Inflammatory macrophage (primary cell): ENCODE data around the gene RYR3.

Source experiments
- DNase-seq, 2 donors: peaks; one replicate each; pipeline ENCODE4 v3.0.0-alpha.2; 2020 to 2022

The RYR3 gene

GRCh38 chr15:33654860-33655259, 344.1 kb downstream of the RYR3 start:
- no peak for DNase-seq

GRCh38 chr15:33655488-33655887, 344.7 kb downstream of the RYR3 start:
- no peak for DNase-seq

GRCh38 chr15:33656168-33656567, 345.4 kb downstream of the RYR3 start:
- peak; percentile 10 to 40 for DNase-seq

- DNase-seq, result no peak
Observed at GRCh38 chr15:33660151-33660550, 349.4 kb downstream of the RYR3 start.

GRCh38 chr15:33662014-33662413, 351.2 kb downstream of the RYR3 start:
- no peak for DNase-seq

GRCh38 chr15:33664947-33665346, 354.2 kb downstream of the RYR3 start:
- no peak for DNase-seq

GRCh38 chr15:33670567-33670966, 359.8 kb downstream of the RYR3 start:
- no peak for DNase-seq

- DNase-seq, result no peak
Observed at GRCh38 chr15:33671456-33671855, 360.7 kb downstream of the RYR3 start.

GRCh38 chr15:33675246-33675645, 364.5 kb downstream of the RYR3 start:
- DNase-seq, result peak; percentile 7 to 11

GRCh38 chr15:33677238-33677830, 366.6 kb downstream of the RYR3 start:
- DNase-seq, result no peak

- DNase-seq, result no peak
Observed at GRCh38 chr15:33678176-33678575, 367.4 kb downstream of the RYR3 start.

GRCh38 chr15:33678602-33679001, 367.8 kb downstream of the RYR3 start:
- no peak for DNase-seq

- DNase-seq, result no peak
Observed at GRCh38 chr15:33679061-33679460, 368.3 kb downstream of the RYR3 start.

GRCh38 chr15:33680336-33680735, 369.6 kb downstream of the RYR3 start:
- no peak for DNase-seq

- no peak for DNase-seq
Observed at GRCh38 chr15:33693166-33693800, 382.5 kb downstream of the RYR3 start.

- no peak for DNase-seq
Observed at GRCh38 chr15:33698126-33698525, 387.4 kb downstream of the RYR3 start.

- no peak for DNase-seq
Observed at GRCh38 chr15:33699145-33699544, 388.4 kb downstream of the RYR3 start.

- no peak for DNase-seq
Observed at GRCh38 chr15:33699691-33700447, 389.1 kb downstream of the RYR3 start.

GRCh38 chr15:33700695-33701303, 390.0 kb downstream of the RYR3 start:
- peak; percentile 65 to 75 for DNase-seq

- no peak for DNase-seq
Observed at GRCh38 chr15:33701304-33701696, 390.5 kb downstream of the RYR3 start.

GRCh38 chr15:33706173-33706572, 395.4 kb downstream of the RYR3 start:
- no peak for DNase-seq

GRCh38 chr15:33710748-33711147, 400.0 kb downstream of the RYR3 start:
- no peak for DNase-seq

GRCh38 chr15:33716025-33716424, 405.3 kb downstream of the RYR3 start:
- no peak for DNase-seq

- DNase-seq, result peak in 1 of 2 donors; percentile 6
Observed at GRCh38 chr15:33720952-33721351, 410.2 kb downstream of the RYR3 start.
